Measurements from ENCODE around the gene IFT80.
"Not testable (repeated sequence)": the region's sequence is repeated elsewhere in the genome, so short reads cannot be mapped to it uniquely, and the experiment has no call there.

Gene IFT80

GRCh38 chr3:160253298-160253697 lies 145.7 kb downstream of the IFT80 start:
- no peak for DNase-seq

- no peak for DNase-seq
These were observed 151.3 kb downstream of the IFT80 start for GRCh38 chr3:160247766-160248165.

- no peak for DNase-seq
These were observed 153.7 kb downstream of the IFT80 start for GRCh38 chr3:160245261-160245800.

- not testable (repeated sequence) for DNase-seq
These were observed 158.3 kb downstream of the IFT80 start for GRCh38 chr3:160240719-160241118.

GRCh38 chr3:160232014-160232413 lies 167.0 kb downstream of the IFT80 start:
- DNase-seq, result no peak

GRCh38 chr3:160227419-160227818 lies 171.6 kb downstream of the IFT80 start:
- DNase-seq, result no peak

- no peak for DNase-seq
These were observed 172.8 kb downstream of the IFT80 start for GRCh38 chr3:160226026-160226907.

- DNase-seq, result peak; percentile 45
These were observed 173.6 kb downstream of the IFT80 start, which contains the start of gene C3orf80 for GRCh38 chr3:160225176-160226025. Gene C3orf80, plus strand, starts transcription at chr3:160225422. Its CDS starts 214 bp downstream, at chr3:160225636.

GRCh38 chr3:160224811-160225175 lies 174.2 kb downstream of the IFT80 start:
- DNase-seq, result no peak

GRCh38 chr3:160224256-160224655 lies 174.8 kb downstream of the IFT80 start:
- DNase-seq, result no peak

- DNase-seq, result no peak
These were observed 178.0 kb downstream of the IFT80 start for GRCh38 chr3:160221019-160221418.

GRCh38 chr3:160220038-160220437 lies 179.0 kb downstream of the IFT80 start:
- DNase-seq, result no peak

GRCh38 chr3:160218136-160218535 lies 180.9 kb downstream of the IFT80 start:
- DNase-seq, result no peak

- DNase-seq, result no peak
These were observed 181.3 kb downstream of the IFT80 start for GRCh38 chr3:160217675-160218074.

GRCh38 chr3:160213191-160213590 lies 185.8 kb downstream of the IFT80 start:
- no peak for DNase-seq

- peak; percentile 82 for DNase-seq
These were observed 188.2 kb downstream of the IFT80 start for GRCh38 chr3:160210799-160211221.

- peak; percentile 38 for DNase-seq
These were observed 188.7 kb downstream of the IFT80 start for GRCh38 chr3:160210341-160210740.
